A549 (cell line): ENCODE measurements around the gene KAT7. TPM values are rescaled to one million over a fixed set of nuclear protein-coding genes. Genes with fewer than 3 reads are reported as not detected.

Experiments used
- CBX2 ChIP-seq: fragments of 200-600 bp; sonication (generic); IDR thresholded peaks from 2 replicates; pipeline ENCODE4 v1.6.1; 2016; ENCODE audit warnings: low read depth, mild to moderate bottlenecking, borderline replicate concordance
- CBX8 ChIP-seq: fragments of 200-600 bp; sonication (generic); IDR thresholded peaks from 2 replicates; pipeline ENCODE4 v1.6.1; 2016
- CEBPB ChIP-seq, 2 experiments: fragments of >200 bp in 1 of 2; sonication (Bioruptor Twin) in 1 of 2; formaldehyde crosslinking in 1 of 2; IDR thresholded peaks; 2 replicates each; pipeline ENCODE4 v1.6.1; 2012 to 2016
- CHD2 ChIP-seq: fragments of 150-350 bp; IDR thresholded peaks from 2 replicates; pipeline ENCODE4 v1.6.1; 2014; ENCODE audit warnings: low read length; ENCODE audit not compliant: partially characterized antibody
- EHF ChIP-seq: fragments of 250-450 bp; sonication (Bioruptor Pico); IDR thresholded peaks from 2 replicates; pipeline ENCODE4 v1.5.0; 2020; ENCODE audit warnings: mild to moderate bottlenecking
- EHMT2 ChIP-seq: fragments of 200-600 bp; sonication (generic); IDR thresholded peaks from 2 replicates; pipeline ENCODE4 v1.6.1; 2016; ENCODE audit warnings: antibody characterized with exemption, low read depth, mild to moderate bottlenecking, moderate library complexity
- EP300 ChIP-seq, 2 experiments: fragments of >200 bp; sonication (Bioruptor Twin); formaldehyde crosslinking; IDR thresholded peaks; 2 replicates in 1 of 2; 3 replicates in 1 of 2; pipeline ENCODE4 v1.6.1; 2016 to 2017
- GATA3 ChIP-seq: IDR thresholded peaks from 2 replicates; pipeline ENCODE4 v1.6.1; 2012; ENCODE audit warnings: borderline replicate concordance
- HEYL ChIP-seq: fragments of 250-450 bp; sonication (Bioruptor Pico); IDR thresholded peaks from 2 replicates; pipeline ENCODE4 v1.8.0; 2021; ENCODE audit warnings: mild to moderate bottlenecking, moderate library complexity
- HOXA7 ChIP-seq: fragments of 250-450 bp; sonication (Bioruptor Pico); IDR thresholded peaks from 2 replicates; pipeline ENCODE4 v1.5.0; 2020; ENCODE audit warnings: mild to moderate bottlenecking, moderate library complexity
- HOXB13 ChIP-seq: fragments of 250-450 bp; sonication (Bioruptor Pico); IDR thresholded peaks from 2 replicates; pipeline ENCODE4 v1.5.0; 2020; ENCODE audit warnings: low read depth, mild to moderate bottlenecking, moderate library complexity
- HOXB5 ChIP-seq: fragments of 250-450 bp; sonication (Bioruptor Pico); IDR thresholded peaks from 2 replicates; pipeline ENCODE4 v1.5.0; 2020; ENCODE audit warnings: mild to moderate bottlenecking, moderate library complexity
- KDM1A ChIP-seq: fragments of 200-600 bp; sonication (generic); IDR thresholded peaks from 2 replicates; pipeline ENCODE4 v1.6.1; 2016; ENCODE audit warnings: low read depth, mild to moderate bottlenecking
- KDM5A ChIP-seq: fragments of 200-600 bp; sonication (generic); IDR thresholded peaks from 2 replicates; pipeline ENCODE4 v1.6.1; 2016; ENCODE audit warnings: antibody characterized with exemption, mild to moderate bottlenecking
- NFE2L2 ChIP-seq: fragments of 150-350 bp; conservative IDR thresholded peaks from 2 replicates; pipeline ENCODE4 v1.6.1; 2014; ENCODE audit warnings: low read length
- RARB ChIP-seq: fragments of 250-450 bp; sonication (Bioruptor Pico); IDR thresholded peaks from 2 replicates; pipeline ENCODE4 v1.8.0; 2021; ENCODE audit warnings: mild to moderate bottlenecking, moderate library complexity
- SREBF2 ChIP-seq: fragments of 450-650 bp; IDR thresholded peaks from 2 replicates; pipeline ENCODE4 v1.6.1; 2014; ENCODE audit warnings: mild to moderate bottlenecking, moderate library complexity
- TFCP2L1 ChIP-seq: fragments of 250-450 bp; sonication (Bioruptor Pico); IDR thresholded peaks from 2 replicates; pipeline ENCODE4 v1.5.0; 2021; ENCODE audit warnings: mild to moderate bottlenecking
- TP53 ChIP-seq: fragments of 250-450 bp; sonication (Bioruptor Pico); IDR thresholded peaks from 2 replicates; pipeline ENCODE4 v1.5.0; 2021; ENCODE audit warnings: mild to moderate bottlenecking, moderate library complexity
- ZC3H11A ChIP-seq: fragments of 450-650 bp; IDR thresholded peaks from 2 replicates; pipeline ENCODE4 v1.6.1; 2014; ENCODE audit warnings: antibody characterized with exemption, mild to moderate bottlenecking
- ZFP36 ChIP-seq: fragments of 450-650 bp; IDR thresholded peaks from 2 replicates; pipeline ENCODE4 v1.6.1; 2014; ENCODE audit warnings: borderline replicate concordance; ENCODE audit not compliant: partially characterized antibody
- ZNF302 ChIP-seq: fragments of 250-450 bp; sonication (Bioruptor Pico); IDR thresholded peaks from 2 replicates; pipeline ENCODE4 v1.9.0; 2021; ENCODE audit warnings: inconsistent platforms, mild to moderate bottlenecking, moderate library complexity
- ZSCAN20 ChIP-seq: fragments of 250-450 bp; sonication (Bioruptor Pico); IDR thresholded peaks from 2 replicates; pipeline ENCODE4 v1.8.0; 2022; ENCODE audit warnings: mild to moderate bottlenecking, moderate library complexity
- polyA plus RNA-seq, 4 experiments: library from polyadenylated mRNA; depleted of rRNA in 3 of 4; stranded (reverse); fragments of >200 nt; fragmentation: RNase III in 1 of 4; extraction: RNeasy Plus Mini Kit Qiagen cat#74134 plus additional on column Dnase treatment in 1 of 4; gene quantifications; 2 replicates in 3 of 4; 3 replicates in 1 of 4; pipeline ENCODE4 v1.2.3, GENCODE V29; 2011 to 2017
- TF ChIP-seq, protein P1 (sequence below): fragments of 200-600 bp; sonication (generic); IDR thresholded peaks from 2 replicates; pipeline ENCODE4 v1.6.1; 2016; ENCODE audit warnings: antibody characterized with exemption, mild to moderate bottlenecking, moderate library complexity
- TF ChIP-seq, protein P2 (sequence below): fragments of 250-450 bp; sonication (Bioruptor Pico); IDR thresholded peaks from 2 replicates; pipeline ENCODE4 v1.5.0; 2020; ENCODE audit warnings: low read depth, mild to moderate bottlenecking, moderate library complexity
- TF ChIP-seq, protein P3 (sequence below): IDR thresholded peaks from 2 replicates; pipeline ENCODE4 v1.6.1; 2012; ENCODE audit warnings: low read depth, borderline replicate concordance

KAT7 gene
- polyA plus RNA-seq, 2 of the 4 experiments (the other 2 are of a cell fraction), result 33.2 to 48.7 TPM

DNA sequence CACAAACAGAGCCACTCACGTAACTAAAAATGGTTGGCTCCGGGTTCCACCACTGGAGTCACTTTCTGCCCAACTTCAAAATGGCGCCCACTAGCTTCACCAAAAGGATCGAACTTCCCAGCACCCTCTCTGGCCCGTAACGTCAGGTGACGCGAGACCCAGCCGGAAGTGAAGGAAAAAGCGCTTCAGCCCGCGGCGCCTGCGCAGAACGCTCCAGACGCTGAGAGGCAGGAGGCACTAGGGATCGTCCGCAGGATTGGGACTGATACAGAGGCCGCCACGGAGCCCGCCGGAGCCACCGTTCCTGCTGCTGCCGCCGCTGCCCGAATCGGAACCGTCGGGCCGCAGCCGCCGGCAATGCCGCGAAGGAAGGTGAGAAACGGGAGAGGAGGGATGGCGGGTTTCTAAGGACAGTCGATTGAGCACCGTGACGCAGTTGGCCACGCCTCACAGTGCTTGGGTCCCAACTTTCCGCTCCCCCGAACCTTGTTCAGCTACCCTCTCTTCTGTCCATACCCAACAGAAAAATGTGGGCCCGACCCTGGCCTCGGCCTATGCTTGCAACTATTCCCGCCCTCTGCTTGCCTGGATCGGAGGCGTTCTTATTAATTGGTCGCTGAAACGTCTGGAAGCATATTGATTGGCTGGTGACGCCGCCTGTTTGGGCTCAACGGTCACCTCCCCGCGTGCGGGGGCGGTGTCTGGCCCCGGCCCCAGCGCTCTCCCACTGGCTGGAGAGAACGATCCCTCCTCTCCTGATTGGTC is at the start of gene KAT7 (continued):
- TF ChIP-seq ZFP36 (no peak), TFCP2L1 (CRISPR knock-in tag) (peak; percentile 85), EHF (CRISPR knock-in tag) (no peak), CEBPB (IDR thresholded peaks at IDR 0.05) (no peak), EP300 (IDR thresholded peaks at IDR 0.05) (no peak), CHD2 (peak; percentile 56), KDM1A (no peak), KDM5A (no peak), HOXA7 (CRISPR knock-in tag) (no peak), HEYL (CRISPR knock-in tag) (no peak), CBX8 (no peak), SREBF2 (no peak), ZNF302 (CRISPR knock-in tag) (no peak), CBX2 (no peak), HOXB13 (CRISPR knock-in tag) (no peak), GATA3 (no peak; the same call in 1 of the 2 replicates), EHMT2 (no peak; the same call in 1 of the 2 replicates), NFE2L2 (no peak), ZC3H11A (no peak), RARB (no peak), ZSCAN20 (no peak), TP53 (CRISPR knock-in tag) (peak; percentile 61; the same call in 1 of the 2 replicates), HOXB5 (CRISPR knock-in tag) (no peak; the same call in 1 of the 2 replicates)
- TF ChIP-seq, protein P1, sequence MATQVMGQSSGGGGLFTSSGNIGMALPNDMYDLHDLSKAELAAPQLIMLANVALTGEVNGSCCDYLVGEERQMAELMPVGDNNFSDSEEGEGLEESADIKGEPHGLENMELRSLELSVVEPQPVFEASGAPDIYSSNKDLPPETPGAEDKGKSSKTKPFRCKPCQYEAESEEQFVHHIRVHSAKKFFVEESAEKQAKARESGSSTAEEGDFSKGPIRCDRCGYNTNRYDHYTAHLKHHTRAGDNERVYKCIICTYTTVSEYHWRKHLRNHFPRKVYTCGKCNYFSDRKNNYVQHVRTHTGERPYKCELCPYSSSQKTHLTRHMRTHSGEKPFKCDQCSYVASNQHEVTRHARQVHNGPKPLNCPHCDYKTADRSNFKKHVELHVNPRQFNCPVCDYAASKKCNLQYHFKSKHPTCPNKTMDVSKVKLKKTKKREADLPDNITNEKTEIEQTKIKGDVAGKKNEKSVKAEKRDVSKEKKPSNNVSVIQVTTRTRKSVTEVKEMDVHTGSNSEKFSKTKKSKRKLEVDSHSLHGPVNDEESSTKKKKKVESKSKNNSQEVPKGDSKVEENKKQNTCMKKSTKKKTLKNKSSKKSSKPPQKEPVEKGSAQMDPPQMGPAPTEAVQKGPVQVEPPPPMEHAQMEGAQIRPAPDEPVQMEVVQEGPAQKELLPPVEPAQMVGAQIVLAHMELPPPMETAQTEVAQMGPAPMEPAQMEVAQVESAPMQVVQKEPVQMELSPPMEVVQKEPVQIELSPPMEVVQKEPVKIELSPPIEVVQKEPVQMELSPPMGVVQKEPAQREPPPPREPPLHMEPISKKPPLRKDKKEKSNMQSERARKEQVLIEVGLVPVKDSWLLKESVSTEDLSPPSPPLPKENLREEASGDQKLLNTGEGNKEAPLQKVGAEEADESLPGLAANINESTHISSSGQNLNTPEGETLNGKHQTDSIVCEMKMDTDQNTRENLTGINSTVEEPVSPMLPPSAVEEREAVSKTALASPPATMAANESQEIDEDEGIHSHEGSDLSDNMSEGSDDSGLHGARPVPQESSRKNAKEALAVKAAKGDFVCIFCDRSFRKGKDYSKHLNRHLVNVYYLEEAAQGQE, result peak; percentile 57
- TF ChIP-seq, protein P2, sequence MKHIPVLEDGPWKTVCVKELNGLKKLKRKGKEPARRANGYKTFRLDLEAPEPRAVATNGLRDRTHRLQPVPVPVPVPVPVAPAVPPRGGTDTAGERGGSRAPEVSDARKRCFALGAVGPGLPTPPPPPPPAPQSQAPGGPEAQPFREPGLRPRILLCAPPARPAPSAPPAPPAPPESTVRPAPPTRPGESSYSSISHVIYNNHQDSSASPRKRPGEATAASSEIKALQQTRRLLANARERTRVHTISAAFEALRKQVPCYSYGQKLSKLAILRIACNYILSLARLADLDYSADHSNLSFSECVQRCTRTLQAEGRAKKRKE (CRISPR knock-in tag), result no peak
- TF ChIP-seq, protein P3, sequence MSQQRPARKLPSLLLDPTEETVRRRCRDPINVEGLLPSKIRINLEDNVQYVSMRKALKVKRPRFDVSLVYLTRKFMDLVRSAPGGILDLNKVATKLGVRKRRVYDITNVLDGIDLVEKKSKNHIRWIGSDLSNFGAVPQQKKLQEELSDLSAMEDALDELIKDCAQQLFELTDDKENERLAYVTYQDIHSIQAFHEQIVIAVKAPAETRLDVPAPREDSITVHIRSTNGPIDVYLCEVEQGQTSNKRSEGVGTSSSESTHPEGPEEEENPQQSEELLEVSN, result peak; percentile 35; the same call in 1 of the 2 replicates
- TF ChIP-seq, all 56 proteins: peak for 15
